HepG2 (cell line): ENCODE results near the gene CALML6. TPM values are rescaled to one million over a fixed set of nuclear protein-coding genes. Genes with fewer than 3 reads are reported as not detected.

ENCODE experiments used
- BRF2 ChIP-seq: sonication (generic); formaldehyde crosslinking; IDR thresholded peaks from 2 replicates; pipeline ENCODE4 v1.8.1; 2022; ENCODE audit warnings: mild to moderate bottlenecking, missing genetic modification reagents
- CBFB ChIP-seq: sonication (generic); formaldehyde crosslinking; IDR thresholded peaks from 2 replicates; pipeline ENCODE4 v1.4.0; 2020; ENCODE audit warnings: missing genetic modification reagents
- EED ChIP-seq: sonication (generic); formaldehyde crosslinking; IDR thresholded peaks from 2 replicates; pipeline ENCODE4 v1.5.0; 2020; ENCODE audit warnings: mild to moderate bottlenecking, missing genetic modification reagents
- ETV5 ChIP-seq: IDR thresholded peaks from 2 replicates; pipeline ENCODE4 v1.6.1; 2018; ENCODE audit warnings: missing biosample characterization, missing genetic modification reagents, inconsistent platforms, borderline replicate concordance
- HDAC2 ChIP-seq: sonication (generic); formaldehyde crosslinking; IDR thresholded peaks from 2 replicates; pipeline ENCODE4 v1.4.0; 2020; ENCODE audit warnings: missing genetic modification reagents
- HMG20B ChIP-seq: conservative IDR thresholded peaks from 2 replicates; pipeline ENCODE4 v1.6.1; 2016; ENCODE audit warnings: missing genetic modification reagents, missing compliant biosample characterization
- NFYB ChIP-seq: sonication (generic); formaldehyde crosslinking; IDR thresholded peaks from 2 replicates; pipeline ENCODE4 v1.4.0; 2020; ENCODE audit warnings: missing genetic modification reagents
- PBX3 ChIP-seq: sonication (generic); formaldehyde crosslinking; IDR thresholded peaks from 2 replicates; pipeline ENCODE4 v1.8.1; 2023; ENCODE audit warnings: missing genetic modification reagents, inconsistent platforms, borderline replicate concordance
- RFXAP ChIP-seq: sonication (generic); formaldehyde crosslinking; IDR thresholded peaks from 2 replicates; pipeline ENCODE4 v1.4.0; 2020; ENCODE audit warnings: missing genetic modification reagents, borderline replicate concordance
- RORA ChIP-seq: sonication (generic); formaldehyde crosslinking; IDR thresholded peaks from 2 replicates; pipeline ENCODE4 v1.5.0; 2020; ENCODE audit warnings: mild to moderate bottlenecking, missing genetic modification reagents, moderate library complexity
- SALL1 ChIP-seq: sonication (generic); formaldehyde crosslinking; IDR thresholded peaks from 2 replicates; pipeline ENCODE4 v1.8.0; 2022; ENCODE audit warnings: mild to moderate bottlenecking, missing genetic modification reagents
- SOX13 ChIP-seq, 3 experiments: fragments of 450-650 bp in 1 of 3; sonication (generic) in 1 of 3; formaldehyde crosslinking in 1 of 3; IDR thresholded peaks in 2 of 3; conservative IDR thresholded peaks in 1 of 3; 2 replicates each; pipeline versions ENCODE4 v1.5.0 to v1.6.1; 2016 to 2020; ENCODE audit warnings: antibody characterized with exemption in 1 of 3, mild to moderate bottlenecking in 1 of 3, missing compliant biosample characterization in 1 of 3, missing genetic modification reagents in 1 of 3, moderate library complexity in 1 of 3
- ZNF124 ChIP-seq: sonication (generic); formaldehyde crosslinking; IDR thresholded peaks from 2 replicates; pipeline ENCODE4 v1.4.0; 2020; ENCODE audit warnings: missing genetic modification reagents
- ZNF280D ChIP-seq: sonication (generic); formaldehyde crosslinking; IDR thresholded peaks from 2 replicates; pipeline ENCODE4 v1.5.1; 2020; ENCODE audit warnings: mild to moderate bottlenecking, missing genetic modification reagents
- ZNF574 ChIP-seq: sonication (generic); formaldehyde crosslinking; IDR thresholded peaks from 2 replicates; pipeline ENCODE4 v1.4.0; 2020; ENCODE audit warnings: missing genetic modification reagents
- ZNF674 ChIP-seq: sonication (generic); formaldehyde crosslinking; IDR thresholded peaks from 2 replicates; pipeline ENCODE4 v1.5.0; 2020; ENCODE audit warnings: low read depth, mild to moderate bottlenecking, missing genetic modification reagents
- ZNF740 ChIP-seq: sonication (generic); formaldehyde crosslinking; IDR thresholded peaks from 2 replicates; pipeline ENCODE4 v1.4.0; 2020; ENCODE audit warnings: missing genetic modification reagents
- ZNF746 ChIP-seq: sonication (generic); formaldehyde crosslinking; IDR thresholded peaks from 2 replicates; pipeline ENCODE4 v1.8.0; 2022; ENCODE audit warnings: mild to moderate bottlenecking, missing genetic modification reagents
- ZNF766 ChIP-seq: sonication (generic); formaldehyde crosslinking; IDR thresholded peaks from 2 replicates; pipeline ENCODE4 v1.5.0; 2020; ENCODE audit warnings: missing genetic modification reagents, borderline replicate concordance
- polyA plus RNA-seq, 8 experiments: library from polyadenylated mRNA; depleted of rRNA in 3 of 8; stranded (reverse) in 7 of 8; unstranded in 1 of 8; fragments of >200 nt; fragmentation: Illumina TruSeq in 4 of 8; extraction: Trizol in 4 of 8; gene quantifications; 2 replicates each; pipeline versions ENCODE4 v1.2.1 to v1.2.3, GENCODE V29; 2011 to 2016; ENCODE audit warnings: low read depth in 4 of 8, missing spikeins in 1 of 8, mixed read lengths in 1 of 8; ENCODE audit not compliant: insufficient read depth in 1 of 8
- total RNA-seq, 5 experiments: library from RNA; depleted of rRNA; stranded (reverse); fragments of >200 nt; fragmentation: Illumina TruSeq; extraction: Trizol; gene quantifications; 2 replicates each; pipeline ENCODE4 v1.2.3, GENCODE V29; 2016; ENCODE audit warnings: low read depth in 1 of 5

The CALML6 gene
- total and polyA plus RNA-seq, 2 of the 13 experiments (the other 11 are each of a cell fraction or from before 2014, with no cell fraction given), result 0.11 to 0.12 TPM

- TF ChIP-seq BRF2 (CRISPR knock-in tag) (0 out of 2 replicates have a peak, but pooled peaks have one; percentile 58), HDAC2 (peak; percentile 98), ETV5 (CRISPR knock-in tag) (peak; percentile 98), NFYB (CRISPR knock-in tag) (peak; percentile 32; the same call in 1 of the 2 replicates), SOX13 (IDR thresholded peaks at IDR 0.05) (no peak; the same call in 1 of the 2 replicates), SOX13 (CRISPR knock-in tag; conservative IDR thresholded peaks at IDR 0.05 in 1 of 2, IDR thresholded peaks at IDR 0.05 in 1 of 2) (peak in 1 of 2 experiments; percentile 71; a peak in 2 of 4 replicates), ZNF740 (CRISPR knock-in tag) (0 out of 2 replicates have a peak, but pooled peaks have one; percentile 20), ZNF124 (CRISPR knock-in tag) (peak; percentile 78; the same call in 1 of the 2 replicates), PBX3 (CRISPR knock-in tag) (no peak), RFXAP (CRISPR knock-in tag) (peak; percentile 61; the same call in 1 of the 2 replicates), RORA (CRISPR knock-in tag) (no peak), ZNF766 (CRISPR knock-in tag) (peak; percentile 43; the same call in 1 of the 2 replicates), EED (CRISPR knock-in tag) (0 out of 2 replicates have a peak, but pooled peaks have one; percentile 38), ZNF574 (CRISPR knock-in tag) (peak; percentile 76), HMG20B (CRISPR knock-in tag) (peak; percentile 83), CBFB (CRISPR knock-in tag) (peak; percentile 48; the same call in 1 of the 2 replicates), ZNF746 (CRISPR knock-in tag) (peak; percentile 82; the same call in 1 of the 2 replicates), ZNF280D (CRISPR knock-in tag) (peak; percentile 87; the same call in 1 of the 2 replicates), ZNF674 (CRISPR knock-in tag) (no peak), SALL1 (CRISPR knock-in tag) (peak; percentile 95)
Observed at GRCh38 chr1:1941211-1941841, 26.3 kb downstream of the CALML6 start (continued).
